Progenitor cell of endocrine pancreas (in vitro differentiated cells): ENCODE results near the gene FGF11. TPM values are rescaled to one million over a fixed set of nuclear protein-coding genes. Genes with fewer than 3 reads are reported as not detected.
A peak's percentile ranks its signal among the peaks of the same experiment; 100 is the strongest.

Source experiments
- DNase-seq: peaks from one replicate; pipeline ENCODE4 v3.0.0; 2021; ENCODE audit warnings: low spot score; ENCODE audit not compliant: unreplicated experiment
- H3K27ac Mint-ChIP-seq: 2 replicates; pipeline ENCODE4 v1.8.0; 2021; ENCODE audit warnings: mild to moderate bottlenecking, moderate library complexity, mixed read lengths
- H3K27me3 Mint-ChIP-seq: 2 replicates; pipeline ENCODE4 v1.8.0; 2021; ENCODE audit warnings: mixed read lengths
- H3K36me3 Mint-ChIP-seq: 2 replicates; pipeline ENCODE4 v1.8.0; 2022; ENCODE audit warnings: mixed read lengths; ENCODE audit not compliant: insufficient read depth
- H3K4me1 Mint-ChIP-seq: 2 replicates; pipeline ENCODE4 v1.8.0; 2021; ENCODE audit warnings: low read depth, mixed read lengths
- H3K4me3 Mint-ChIP-seq: 2 replicates; pipeline ENCODE4 v1.8.0; 2021; ENCODE audit warnings: low read depth, mild to moderate bottlenecking, moderate library complexity, mixed read lengths
- H3K9me3 Mint-ChIP-seq: 2 replicates; pipeline ENCODE4 v1.8.0; 2021; ENCODE audit warnings: low read depth, mixed read lengths
- total RNA-seq: library from RNA; stranded (reverse); gene quantifications from 2 replicates; pipeline ENCODE4 v1.2.1, GENCODE V29; 2021
- TF ChIP-seq, protein P1 (sequence below): fragments of 200-600 bp; sonication (generic); IDR thresholded peaks from one replicate; pipeline ENCODE4 v1.5.0; 2021; ENCODE audit warnings: antibody characterized with exemption, mild to moderate bottlenecking; ENCODE audit not compliant: unreplicated experiment

The FGF11 gene
- total RNA-seq, 1 donor from 2014 or later: 4.5 TPM

DNA sequence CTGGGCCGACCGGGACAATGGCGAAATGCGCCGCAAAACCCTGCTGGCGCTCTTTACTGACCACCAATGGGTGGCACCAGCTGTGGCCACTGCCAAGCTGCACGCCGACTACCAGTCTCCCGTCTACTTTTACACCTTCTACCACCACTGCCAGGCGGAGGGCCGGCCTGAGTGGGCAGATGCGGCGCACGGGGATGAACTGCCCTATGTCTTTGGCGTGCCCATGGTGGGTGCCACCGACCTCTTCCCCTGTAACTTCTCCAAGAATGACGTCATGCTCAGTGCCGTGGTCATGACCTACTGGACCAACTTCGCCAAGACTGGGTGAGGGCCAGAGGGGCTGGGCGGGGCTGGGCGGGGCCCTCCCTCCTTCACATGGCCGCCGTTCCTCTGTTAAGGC is 23.5 kb upstream of the FGF11 start:
- no peaks in the 10 kb centered on the region for H3K27me3 Mint-ChIP-seq
- H3K4me3 Mint-ChIP-seq: no peak overlapping the region
- H3K4me1 Mint-ChIP-seq: peaks cover 9% of the 10 kb centered on the region
- no peak overlapping the region for H3K27ac Mint-ChIP-seq
- TF ChIP-seq, protein P1, sequence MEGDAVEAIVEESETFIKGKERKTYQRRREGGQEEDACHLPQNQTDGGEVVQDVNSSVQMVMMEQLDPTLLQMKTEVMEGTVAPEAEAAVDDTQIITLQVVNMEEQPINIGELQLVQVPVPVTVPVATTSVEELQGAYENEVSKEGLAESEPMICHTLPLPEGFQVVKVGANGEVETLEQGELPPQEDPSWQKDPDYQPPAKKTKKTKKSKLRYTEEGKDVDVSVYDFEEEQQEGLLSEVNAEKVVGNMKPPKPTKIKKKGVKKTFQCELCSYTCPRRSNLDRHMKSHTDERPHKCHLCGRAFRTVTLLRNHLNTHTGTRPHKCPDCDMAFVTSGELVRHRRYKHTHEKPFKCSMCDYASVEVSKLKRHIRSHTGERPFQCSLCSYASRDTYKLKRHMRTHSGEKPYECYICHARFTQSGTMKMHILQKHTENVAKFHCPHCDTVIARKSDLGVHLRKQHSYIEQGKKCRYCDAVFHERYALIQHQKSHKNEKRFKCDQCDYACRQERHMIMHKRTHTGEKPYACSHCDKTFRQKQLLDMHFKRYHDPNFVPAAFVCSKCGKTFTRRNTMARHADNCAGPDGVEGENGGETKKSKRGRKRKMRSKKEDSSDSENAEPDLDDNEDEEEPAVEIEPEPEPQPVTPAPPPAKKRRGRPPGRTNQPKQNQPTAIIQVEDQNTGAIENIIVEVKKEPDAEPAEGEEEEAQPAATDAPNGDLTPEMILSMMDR: no peak
- DNase-seq: no peak
- peaks cover 1% of the 10 kb centered on the region for H3K36me3 Mint-ChIP-seq
- H3K9me3 Mint-ChIP-seq: no peaks in the 10 kb centered on the region

DNA sequence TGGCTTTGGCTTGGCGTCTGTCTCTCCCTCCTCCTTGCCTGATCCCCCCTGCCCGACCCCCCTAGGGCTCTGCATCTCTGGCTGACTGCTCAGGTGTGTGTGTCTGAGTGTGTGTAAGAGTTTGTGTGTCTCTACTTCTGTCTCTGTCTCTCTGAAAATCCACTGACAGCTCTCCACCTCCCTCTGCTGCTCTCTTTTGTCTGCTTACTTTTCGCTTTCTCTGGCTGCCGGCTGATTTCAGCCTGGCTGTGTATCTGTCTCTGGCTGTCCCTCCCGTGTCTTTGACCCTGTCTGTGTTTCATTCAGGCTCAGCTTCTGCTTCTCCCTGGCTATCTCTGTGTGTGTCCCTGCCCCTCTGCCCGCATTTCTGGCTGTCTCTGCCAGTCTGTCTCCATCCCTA is 23.0 kb upstream of the FGF11 start:
- Mint-ChIP-seq H3K27me3 (no peaks in the 10 kb centered on the region), H3K9me3 (no peaks in the 10 kb centered on the region), H3K27ac (no peak overlapping the region), H3K36me3 (peaks cover 1% of the 10 kb centered on the region), H3K4me3 (no peak overlapping the region), H3K4me1 (peaks cover 9% of the 10 kb centered on the region)
- no peak for DNase-seq
- TF ChIP-seq, protein P1: no peak

DNA sequence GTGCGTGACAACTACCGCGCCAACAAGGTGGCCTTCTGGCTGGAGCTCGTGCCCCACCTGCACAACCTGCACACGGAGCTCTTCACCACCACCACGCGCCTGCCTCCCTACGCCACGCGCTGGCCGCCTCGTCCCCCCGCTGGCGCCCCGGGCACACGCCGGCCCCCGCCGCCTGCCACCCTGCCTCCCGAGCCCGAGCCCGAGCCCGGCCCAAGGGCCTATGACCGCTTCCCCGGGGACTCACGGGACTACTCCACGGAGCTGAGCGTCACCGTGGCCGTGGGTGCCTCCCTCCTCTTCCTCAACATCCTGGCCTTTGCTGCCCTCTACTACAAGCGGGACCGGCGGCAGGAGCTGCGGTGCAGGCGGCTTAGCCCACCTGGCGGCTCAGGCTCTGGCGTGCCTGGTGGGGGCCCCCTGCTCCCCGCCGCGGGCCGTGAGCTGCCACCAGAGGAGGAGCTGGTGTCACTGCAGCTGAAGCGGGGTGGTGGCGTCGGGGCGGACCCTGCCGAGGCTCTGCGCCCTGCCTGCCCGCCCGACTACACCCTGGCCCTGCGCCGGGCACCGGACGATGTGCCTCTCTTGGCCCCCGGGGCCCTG is 22.2 kb upstream of the FGF11 start:
- Mint-ChIP-seq H3K36me3 (peaks cover under 1% of the 10 kb centered on the region), H3K4me3 (no peak overlapping the region), H3K27me3 (no peaks in the 10 kb centered on the region), H3K9me3 (no peaks in the 10 kb centered on the region), H3K27ac (no peak overlapping the region), H3K4me1 (peaks cover 9% of the 10 kb centered on the region)
- TF ChIP-seq, protein P1: no peak
- no peak for DNase-seq

DNA sequence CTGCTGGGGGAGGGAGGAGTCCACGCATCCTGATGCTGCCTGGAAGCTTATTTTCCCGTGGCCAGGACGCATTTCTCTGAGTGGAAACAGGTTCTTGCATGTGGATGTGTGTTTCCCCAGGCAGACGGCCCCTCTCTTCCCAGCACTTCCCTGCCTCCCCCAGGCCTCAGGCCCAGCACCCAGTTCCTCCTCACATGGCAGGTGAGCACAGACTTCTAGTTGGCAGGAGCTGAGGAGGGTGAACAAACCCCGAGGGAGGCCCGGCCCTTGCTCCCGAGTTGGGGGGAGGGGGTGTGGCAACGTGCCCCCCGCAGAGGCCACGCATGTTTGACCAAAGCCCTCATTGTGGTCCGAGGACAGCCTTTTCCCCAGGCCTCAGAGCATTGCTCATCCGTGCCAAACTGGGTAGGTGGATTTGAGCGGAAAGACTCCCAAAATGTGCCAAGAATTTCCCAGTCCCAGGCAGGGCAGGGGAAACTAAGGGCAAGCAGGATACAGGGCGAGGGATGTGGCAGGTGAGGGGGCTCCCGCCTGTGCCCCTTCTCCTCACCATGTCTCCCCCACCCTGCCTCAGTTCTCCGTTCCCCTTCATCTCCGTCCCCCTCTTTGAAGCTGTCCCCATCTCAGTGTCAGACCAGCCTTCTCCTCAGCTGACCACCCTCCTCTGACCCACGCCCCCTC is 20.7 kb upstream of the FGF11 start:
- H3K36me3 Mint-ChIP-seq: no peaks in the 10 kb centered on the region
- H3K4me1 Mint-ChIP-seq: peaks cover 7% of the 10 kb centered on the region
- TF ChIP-seq, protein P1: no peak
- no peaks in the 10 kb centered on the region for H3K9me3 Mint-ChIP-seq
- H3K27me3 Mint-ChIP-seq: no peaks in the 10 kb centered on the region
- no peak overlapping the region for H3K4me3 Mint-ChIP-seq
- no peak for DNase-seq
- no peak overlapping the region for H3K27ac Mint-ChIP-seq

DNA sequence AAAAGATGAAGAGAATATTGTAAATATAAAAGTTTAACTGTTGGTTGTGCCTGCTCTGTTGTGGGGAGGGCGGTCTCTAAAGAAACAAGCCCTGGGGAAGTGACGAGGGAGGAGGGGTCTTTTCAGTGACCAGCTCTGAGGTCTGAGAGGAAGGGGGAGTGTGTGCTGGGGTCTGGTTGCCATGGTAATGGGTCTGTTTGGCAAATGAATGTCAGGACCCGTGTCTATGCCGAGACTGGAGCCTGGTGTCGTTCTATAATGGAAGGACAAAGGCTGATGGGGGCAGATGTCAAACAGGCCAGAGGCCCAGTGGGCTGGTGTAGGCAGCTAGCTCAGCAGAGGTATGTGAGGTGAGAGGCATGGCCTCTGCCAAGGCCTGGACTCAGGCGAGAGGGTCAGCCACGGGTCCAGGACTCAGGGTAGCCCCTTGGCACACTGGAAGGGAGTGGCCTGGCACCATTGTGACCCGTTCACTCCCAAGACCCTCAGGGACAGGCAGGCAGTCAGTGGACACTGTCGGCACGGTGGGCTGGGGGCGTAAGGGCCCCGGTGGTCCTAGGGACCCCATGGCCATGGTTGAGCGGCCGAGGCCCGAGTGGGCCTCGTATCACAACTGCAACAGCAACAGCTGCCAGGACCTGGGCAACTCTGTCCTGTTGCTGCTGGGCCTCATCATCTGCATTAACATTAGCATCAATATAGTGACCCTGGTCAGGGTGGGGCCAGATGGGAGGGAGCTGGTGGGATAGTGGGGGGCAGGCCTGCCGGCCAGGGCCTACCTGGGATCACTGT is 19.3 kb upstream of the FGF11 start, which contains the start of gene SPEM1:
Gene SPEM1, plus strand, starts transcription at position 506 of the 792 bp plus-strand sequence. Its CDS starts 61 bp downstream, at position 567.
- H3K4me3 Mint-ChIP-seq: no peak within 1 kb of the TSS
- no peaks in the 10 kb centered on the region for H3K36me3 Mint-ChIP-seq
- TF ChIP-seq, protein P1: no peak
- no peaks in the 10 kb centered on the region for H3K9me3 Mint-ChIP-seq
- H3K27ac Mint-ChIP-seq: peak within 1 kb of the TSS; percentile 88
- H3K27me3 Mint-ChIP-seq: no peaks in the 10 kb centered on the region
- no peak for DNase-seq
- H3K4me1 Mint-ChIP-seq: peaks cover 7% of the 10 kb centered on the region
